ENCODE measurements around the gene PRKCH. TPM values are rescaled to one million over a fixed set of nuclear protein-coding genes. Genes with fewer than 3 reads are reported as not detected.
"Not testable (repeated sequence)": the region's sequence is repeated elsewhere in the genome, so short reads cannot be mapped to it uniquely, and the experiment has no call there.

PRKCH gene
- total and polyA plus RNA-seq, 7 experiments from 2014 or later = 191 to 359 (median 314) TPM

GRCh38 chr14:61525293-61526011, 204.1 kb downstream of the PRKCH start:
- Mint-ChIP-seq H3K4me1 (peaks cover 43 to 86% (median 73%) of the 10 kb centered on the region in 7 donors), H3K27me3 (no peaks in the 10 kb centered on the region), H3K9me3 (peaks cover 0 to 4% (median 0%) of the 10 kb centered on the region in 11 donors), H3K36me3 (peaks cover 18 to 55% (median 46%) of the 10 kb centered on the region in 5 donors), H3K4me3 (peak overlapping the region in 3 of 10 donors; percentile 2 to 73 (median 63)), H3K27ac (peak overlapping the region; percentile 69 to 90 (median 81))
- Histone ChIP-seq H3K4me1 (ENCODE audit: control insufficient read depth in 2 of 2, insufficient read depth in 2 of 2, low read length in 2 of 2) (peaks cover 22 to 68% of the 10 kb centered on the region in 2 donors), H3K36me3 (ENCODE audit: control insufficient read depth in 2 of 3, insufficient read depth in 3 of 3, low read length in 3 of 3) (peaks cover 19 to 58% (median 28%) of the 10 kb centered on the region in 3 experiments), H3K27ac (ENCODE audit: low read depth, low read length) (peak overlapping the region; percentile 34), H3K27me3 (ENCODE audit: control insufficient read depth in 2 of 2, insufficient read depth in 2 of 2, low read length in 2 of 2) (no peaks in the 10 kb centered on the region), H3K9me3 (ENCODE audit: control insufficient read depth in 2 of 3, low read length in 3 of 3) (no peaks in the 10 kb centered on the region), H3K4me3 (ENCODE audit: low read length) (no peak overlapping the region)
- intact Hi-C loops (cut with micrococcal nuclease) = loop anchor here (1.0 to 5.0 kb wide), 4 partner anchors 8 to 137 kb away; no protein-coding TSS in a partner anchor
- POLR2A ChIA-PET = interaction anchor here (1.1 kb wide), 1 partner anchor 53 kb away, joined by 3 read pairs; no protein-coding TSS in a partner anchor
- CTCF ChIA-PET = interaction anchor here (0.7 to 1.1 kb wide), 2 partner anchors 204 to 312 kb away, joined by 3 to 4 read pairs; no protein-coding TSS in a partner anchor
- DNase-seq (peak in 1 of 9 donors; percentile 69), ATAC-seq (peak; percentile 74)

DNA sequence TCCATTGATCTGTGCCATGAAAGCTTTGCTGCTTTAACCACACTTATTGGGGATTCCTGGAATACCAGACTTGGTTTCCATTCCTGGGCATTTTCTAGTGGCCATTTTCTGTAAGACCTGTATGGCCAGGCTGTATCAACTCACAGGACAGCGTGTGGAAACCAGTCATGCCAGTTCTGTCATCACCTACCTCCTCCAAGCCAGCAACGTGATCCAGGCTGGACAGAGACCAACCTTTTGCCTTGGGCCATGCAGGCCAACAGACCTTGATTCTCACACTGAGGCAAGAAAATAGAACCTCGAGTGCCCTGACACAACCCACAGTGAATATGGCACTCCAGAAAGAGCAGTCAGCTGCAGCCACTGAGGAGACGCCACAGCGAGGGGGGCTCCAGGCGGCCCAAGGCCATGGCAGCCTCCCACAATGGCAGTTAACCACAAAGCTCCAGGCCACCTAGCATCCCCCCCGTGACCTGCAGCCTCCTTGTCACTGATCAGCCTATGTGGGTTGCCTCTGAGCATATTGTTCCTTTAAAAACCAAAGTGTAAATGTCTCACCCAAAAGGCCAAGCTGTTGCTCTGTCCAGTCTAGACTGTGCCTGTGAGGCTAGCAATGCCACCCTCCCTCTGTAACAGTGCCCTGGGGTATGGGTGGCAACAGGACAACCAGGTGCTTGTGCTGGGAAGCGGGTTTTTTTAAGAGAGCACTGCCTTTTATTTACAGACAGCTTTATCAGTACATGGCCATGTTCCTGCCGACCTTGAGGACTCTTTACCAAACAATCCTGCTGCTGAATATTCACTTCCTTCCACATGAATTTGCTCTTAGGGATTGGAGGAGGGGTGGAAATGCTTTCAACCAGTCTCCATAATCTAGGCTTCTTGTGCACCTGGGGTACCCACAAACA, 205.3 kb downstream of the PRKCH start:
- Mint-ChIP-seq H3K4me3 (peak overlapping the region in 1 of 10 donors; percentile 28), H3K9me3 (peaks cover 0 to 4% (median 0%) of the 10 kb centered on the region in 11 donors), H3K36me3 (peaks cover 25 to 60% (median 53%) of the 10 kb centered on the region in 5 donors), H3K27ac (peak overlapping the region; percentile 60 to 89 (median 83)), H3K4me1 (peaks cover 46 to 91% (median 78%) of the 10 kb centered on the region in 7 donors), H3K27me3 (no peaks in the 10 kb centered on the region)
- ChIA-PET POLR2A (no interaction called here), CTCF (no interaction called here)
- Histone ChIP-seq H3K4me3 (ENCODE audit: low read length) (no peak overlapping the region), H3K9me3 (ENCODE audit: control insufficient read depth in 2 of 3, low read length in 3 of 3) (no peaks in the 10 kb centered on the region), H3K27ac (ENCODE audit: low read depth, low read length) (no peak overlapping the region), H3K4me1 (ENCODE audit: control insufficient read depth in 2 of 2, insufficient read depth in 2 of 2, low read length in 2 of 2) (peaks cover 25 to 63% of the 10 kb centered on the region in 2 donors), H3K27me3 (ENCODE audit: control insufficient read depth in 2 of 2, insufficient read depth in 2 of 2, low read length in 2 of 2) (no peaks in the 10 kb centered on the region), H3K36me3 (ENCODE audit: control insufficient read depth in 2 of 3, insufficient read depth in 3 of 3, low read length in 3 of 3) (peaks cover 19 to 70% (median 40%) of the 10 kb centered on the region in 3 experiments)
- intact Hi-C loops (cut with micrococcal nuclease) = loop anchor here in 1 of 2 donors (5.0 kb wide), 2 partner anchors 71 to 136 kb away; no protein-coding TSS in a partner anchor
- no peak for ATAC-seq
- DNase-seq = no peak

GRCh38 chr14:61527325-61528100, 206.1 kb downstream of the PRKCH start:
- Histone ChIP-seq H3K27ac (ENCODE audit: low read depth, low read length) (no peak overlapping the region), H3K27me3 (ENCODE audit: control insufficient read depth in 2 of 2, insufficient read depth in 2 of 2, low read length in 2 of 2) (no peaks in the 10 kb centered on the region), H3K4me3 (ENCODE audit: low read length) (no peak overlapping the region), H3K4me1 (ENCODE audit: control insufficient read depth in 2 of 2, insufficient read depth in 2 of 2, low read length in 2 of 2) (peaks cover 19 to 57% of the 10 kb centered on the region in 2 donors), H3K36me3 (ENCODE audit: control insufficient read depth in 2 of 3, insufficient read depth in 3 of 3, low read length in 3 of 3) (peaks cover 15 to 70% (median 48%) of the 10 kb centered on the region in 3 experiments), H3K9me3 (ENCODE audit: control insufficient read depth in 2 of 3, low read length in 3 of 3) (no peaks in the 10 kb centered on the region)
- H3K27ac Mint-ChIP-seq = peak overlapping the region; percentile 24 to 89 (median 82)
- DNase-seq (no peak), ATAC-seq (no peak)
- peaks cover 0 to 4% (median 0%) of the 10 kb centered on the region in 11 donors for H3K9me3 Mint-ChIP-seq
- H3K4me3 Mint-ChIP-seq = peak overlapping the region in 3 of 10 donors; percentile 10 to 34 (median 19)
- POLR2A ChIA-PET = no interaction called here
- intact Hi-C loops (cut with micrococcal nuclease) = loop anchor here in 1 of 2 donors (5.0 kb wide), 2 partner anchors 70 to 135 kb away; no protein-coding TSS in a partner anchor
- peaks cover 22 to 52% (median 46%) of the 10 kb centered on the region in 5 donors for H3K36me3 Mint-ChIP-seq
- CTCF ChIA-PET = interaction anchor here (0.7 kb wide), 1 partner anchor 142 kb away, joined by 5 read pairs; no protein-coding TSS in a partner anchor
- H3K27me3 Mint-ChIP-seq = no peaks in the 10 kb centered on the region
- H3K4me1 Mint-ChIP-seq = peaks cover 38 to 84% (median 69%) of the 10 kb centered on the region in 7 donors

DNA sequence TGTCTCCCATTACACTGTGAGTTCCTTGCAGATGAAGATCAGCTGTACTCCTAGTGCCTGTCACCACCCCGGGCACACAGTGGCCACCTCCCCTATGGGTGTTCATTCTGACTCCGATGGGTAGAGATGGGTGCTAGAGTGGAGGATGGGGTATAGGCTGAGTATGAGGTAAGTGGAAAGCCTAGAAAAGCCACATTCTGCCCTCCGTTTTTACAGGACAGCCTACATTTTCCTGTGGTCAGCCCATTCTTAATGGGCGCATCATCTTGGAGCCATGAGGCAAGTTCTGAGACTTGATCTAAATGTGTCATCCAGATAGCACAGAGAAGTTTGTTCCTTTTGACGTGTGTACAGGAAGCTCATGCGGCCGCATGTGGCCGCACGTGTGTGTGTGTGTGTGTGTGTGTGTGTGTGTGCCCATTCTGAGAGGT, 207.2 kb downstream of the PRKCH start:
- Mint-ChIP-seq H3K4me3 (no peak overlapping the region), H3K9me3 (peaks cover 0 to 4% (median 0%) of the 10 kb centered on the region in 11 donors), H3K27me3 (no peaks in the 10 kb centered on the region), H3K27ac (peak overlapping the region; percentile 61 to 87 (median 78)), H3K36me3 (peaks cover 21 to 54% (median 41%) of the 10 kb centered on the region in 5 donors), H3K4me1 (peaks cover 38 to 82% (median 66%) of the 10 kb centered on the region in 7 donors)
- no peak for DNase-seq
- Histone ChIP-seq H3K4me1 (ENCODE audit: control insufficient read depth in 2 of 2, insufficient read depth in 2 of 2, low read length in 2 of 2) (peaks cover 16 to 46% of the 10 kb centered on the region in 2 donors), H3K9me3 (ENCODE audit: control insufficient read depth in 2 of 3, low read length in 3 of 3) (no peaks in the 10 kb centered on the region), H3K36me3 (ENCODE audit: control insufficient read depth in 2 of 3, insufficient read depth in 3 of 3, low read length in 3 of 3) (peaks cover 15 to 77% (median 53%) of the 10 kb centered on the region in 3 experiments), H3K27me3 (ENCODE audit: control insufficient read depth in 2 of 2, insufficient read depth in 2 of 2, low read length in 2 of 2) (no peaks in the 10 kb centered on the region), H3K27ac (ENCODE audit: low read depth, low read length) (no peak overlapping the region), H3K4me3 (ENCODE audit: low read length) (no peak overlapping the region)
- CTCF ChIA-PET = interaction anchor here (0.7 kb wide), 1 partner anchor 143 kb away, joined by 5 read pairs; no protein-coding TSS in a partner anchor
- ATAC-seq = peak; percentile 54
- intact Hi-C loops (cut with micrococcal nuclease) = loop anchor here in 1 of 2 donors (5.0 kb wide), 2 partner anchors 69 to 134 kb away; no protein-coding TSS in a partner anchor
- POLR2A ChIA-PET = no interaction called here

GRCh38 chr14:61529360-61529759, 208.0 kb downstream of the PRKCH start:
- POLR2A ChIA-PET; H3K27me3 Mint-ChIP-seq; H3K9me3 Mint-ChIP-seq; H3K4me3 Mint-ChIP-seq; H3K27ac ChIP-seq (ENCODE audit: low read depth, low read length); ATAC-seq; CTCF ChIA-PET; H3K27me3 ChIP-seq (ENCODE audit: control insufficient read depth in 2 of 2, insufficient read depth in 2 of 2, low read length in 2 of 2); H3K9me3 ChIP-seq (ENCODE audit: control insufficient read depth in 2 of 3, low read length in 3 of 3); H3K4me3 ChIP-seq (ENCODE audit: low read length); DNase-seq: not testable (repeated sequence)
- Mint-ChIP-seq H3K27ac (peak overlapping the region in 3 of 9 donors; percentile 46 to 84 (median 69)), H3K4me1 (peaks cover 35 to 81% (median 64%) of the 10 kb centered on the region in 7 donors), H3K36me3 (peaks cover 21 to 62% (median 49%) of the 10 kb centered on the region in 5 donors)
- intact Hi-C loops (cut with micrococcal nuclease) = loop anchor here in 1 of 2 donors (5.0 kb wide), 2 partner anchors 68 to 133 kb away; no protein-coding TSS in a partner anchor
- peaks cover 15 to 84% (median 53%) of the 10 kb centered on the region in 3 experiments for H3K36me3 ChIP-seq (ENCODE audit: control insufficient read depth in 2 of 3, insufficient read depth in 3 of 3, low read length in 3 of 3)
- H3K4me1 ChIP-seq (ENCODE audit: control insufficient read depth in 2 of 2, insufficient read depth in 2 of 2, low read length in 2 of 2) = peaks cover 9 to 40% of the 10 kb centered on the region in 2 donors

Data from naive thymus-derived CD4-positive, alpha-beta T cell (primary cell).